Measurements from ENCODE around the gene ENDOD1. TPM values are rescaled to one million over a fixed set of nuclear protein-coding genes. Genes with fewer than 3 reads are reported as not detected.

ENDOD1 gene
- total RNA-seq, 1 experiment from 2014 or later = 28.2 TPM

DNA sequence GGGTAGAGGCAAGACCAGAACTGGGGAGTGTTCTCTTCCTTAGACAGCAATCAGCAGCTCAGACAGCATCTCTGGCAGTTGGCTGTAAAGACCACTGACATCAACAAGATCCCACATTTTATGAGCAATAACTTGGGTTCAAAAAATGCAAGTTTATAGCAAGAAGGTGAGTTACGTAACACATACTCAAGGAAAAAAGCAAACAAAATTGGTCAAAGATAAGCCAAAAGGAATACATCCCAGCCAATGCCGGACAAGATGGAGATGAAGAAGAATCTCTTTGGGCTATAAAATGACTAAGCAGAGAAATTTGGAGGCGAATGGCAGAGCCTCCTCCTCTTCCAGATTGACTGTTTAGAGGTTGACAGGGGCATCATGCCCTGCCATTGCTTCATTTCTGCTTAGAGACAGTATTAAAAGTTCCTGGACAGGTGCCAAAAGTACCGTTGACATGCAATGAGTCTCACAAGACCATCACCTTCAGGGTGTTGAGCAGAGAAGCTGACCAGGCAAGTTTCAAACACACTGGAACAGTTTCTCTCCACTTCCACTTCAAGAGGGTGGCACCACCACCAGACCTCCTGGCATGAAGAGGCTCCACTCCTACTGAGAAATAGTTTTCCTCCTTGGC is 55.9 kb downstream of the ENDOD1 start:
- CTCF ChIA-PET = no interaction called here
- POLR2A ChIA-PET = no interaction called here
- in situ Hi-C loops (cut with HindIII; ENCODE audit: low pct_unique_long_range_greater_than_20kb, low sequenced_read_pairs) = no loop called here

DNA sequence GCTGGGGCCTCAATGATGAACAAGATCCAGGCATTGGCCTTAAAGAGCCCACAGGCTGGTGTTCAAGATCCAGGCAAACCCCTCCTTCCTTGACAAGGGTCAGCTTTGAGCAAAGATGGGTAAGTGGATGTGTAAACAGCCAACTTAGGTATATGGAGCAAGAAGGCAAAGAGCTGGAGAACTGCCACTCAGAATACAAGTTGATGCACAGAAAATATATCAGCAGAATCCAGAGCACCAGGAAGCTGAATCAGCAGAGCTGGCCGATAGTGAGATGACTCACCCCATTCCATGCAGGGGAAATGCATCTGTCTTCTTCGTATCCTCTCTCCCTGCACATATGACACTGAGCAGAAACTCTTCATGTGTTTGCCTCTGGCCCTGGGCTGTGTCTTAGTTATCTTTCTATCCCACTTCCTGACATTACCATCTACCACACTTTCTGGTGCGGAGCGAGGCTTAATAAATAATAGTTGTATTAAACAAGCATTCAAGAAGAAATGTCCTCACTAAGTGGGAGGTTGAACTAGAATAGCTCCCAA is 57.8 kb downstream of the ENDOD1 start:
- intact Hi-C loops (cut with micrococcal nuclease; ENCODE audit: unreplicated experiment) (loop anchor here (10.0 kb wide), 1 partner anchor 523 kb away; no protein-coding TSS in a partner anchor), in situ Hi-C loops (cut with HindIII; ENCODE audit: low pct_unique_long_range_greater_than_20kb, low sequenced_read_pairs) (no loop called here)
- Histone ChIP-seq H3K36me3 (ENCODE audit: control insufficient read depth, insufficient read depth, low read length) (no peaks in the 10 kb centered on the region), H3K27me3 (ENCODE audit: control insufficient read depth, insufficient read depth, low read length) (no peaks in the 10 kb centered on the region), H3K27ac (ENCODE audit: low read length) (no peak overlapping the region), H3K4me1 (ENCODE audit: control insufficient read depth, insufficient read depth, low read length) (peaks cover 23% of the 10 kb centered on the region), H3K9me3 (ENCODE audit: control insufficient read depth, insufficient read depth, low read depth, low read length) (no peaks in the 10 kb centered on the region), H3K4me3 (ENCODE audit: low read depth in 2 of 2, low read length in 2 of 2) (no peak overlapping the region)
- ChIA-PET POLR2A (no interaction called here), CTCF (interaction anchor here (0.6 kb wide), 1 partner anchor 755 kb away, joined by 3 read pairs; no protein-coding TSS in a partner anchor)
- TF ChIP-seq, protein P1, sequence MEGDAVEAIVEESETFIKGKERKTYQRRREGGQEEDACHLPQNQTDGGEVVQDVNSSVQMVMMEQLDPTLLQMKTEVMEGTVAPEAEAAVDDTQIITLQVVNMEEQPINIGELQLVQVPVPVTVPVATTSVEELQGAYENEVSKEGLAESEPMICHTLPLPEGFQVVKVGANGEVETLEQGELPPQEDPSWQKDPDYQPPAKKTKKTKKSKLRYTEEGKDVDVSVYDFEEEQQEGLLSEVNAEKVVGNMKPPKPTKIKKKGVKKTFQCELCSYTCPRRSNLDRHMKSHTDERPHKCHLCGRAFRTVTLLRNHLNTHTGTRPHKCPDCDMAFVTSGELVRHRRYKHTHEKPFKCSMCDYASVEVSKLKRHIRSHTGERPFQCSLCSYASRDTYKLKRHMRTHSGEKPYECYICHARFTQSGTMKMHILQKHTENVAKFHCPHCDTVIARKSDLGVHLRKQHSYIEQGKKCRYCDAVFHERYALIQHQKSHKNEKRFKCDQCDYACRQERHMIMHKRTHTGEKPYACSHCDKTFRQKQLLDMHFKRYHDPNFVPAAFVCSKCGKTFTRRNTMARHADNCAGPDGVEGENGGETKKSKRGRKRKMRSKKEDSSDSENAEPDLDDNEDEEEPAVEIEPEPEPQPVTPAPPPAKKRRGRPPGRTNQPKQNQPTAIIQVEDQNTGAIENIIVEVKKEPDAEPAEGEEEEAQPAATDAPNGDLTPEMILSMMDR (IDR thresholded peaks at IDR 0.05) = no peak
- TF ChIP-seq, protein P2, sequence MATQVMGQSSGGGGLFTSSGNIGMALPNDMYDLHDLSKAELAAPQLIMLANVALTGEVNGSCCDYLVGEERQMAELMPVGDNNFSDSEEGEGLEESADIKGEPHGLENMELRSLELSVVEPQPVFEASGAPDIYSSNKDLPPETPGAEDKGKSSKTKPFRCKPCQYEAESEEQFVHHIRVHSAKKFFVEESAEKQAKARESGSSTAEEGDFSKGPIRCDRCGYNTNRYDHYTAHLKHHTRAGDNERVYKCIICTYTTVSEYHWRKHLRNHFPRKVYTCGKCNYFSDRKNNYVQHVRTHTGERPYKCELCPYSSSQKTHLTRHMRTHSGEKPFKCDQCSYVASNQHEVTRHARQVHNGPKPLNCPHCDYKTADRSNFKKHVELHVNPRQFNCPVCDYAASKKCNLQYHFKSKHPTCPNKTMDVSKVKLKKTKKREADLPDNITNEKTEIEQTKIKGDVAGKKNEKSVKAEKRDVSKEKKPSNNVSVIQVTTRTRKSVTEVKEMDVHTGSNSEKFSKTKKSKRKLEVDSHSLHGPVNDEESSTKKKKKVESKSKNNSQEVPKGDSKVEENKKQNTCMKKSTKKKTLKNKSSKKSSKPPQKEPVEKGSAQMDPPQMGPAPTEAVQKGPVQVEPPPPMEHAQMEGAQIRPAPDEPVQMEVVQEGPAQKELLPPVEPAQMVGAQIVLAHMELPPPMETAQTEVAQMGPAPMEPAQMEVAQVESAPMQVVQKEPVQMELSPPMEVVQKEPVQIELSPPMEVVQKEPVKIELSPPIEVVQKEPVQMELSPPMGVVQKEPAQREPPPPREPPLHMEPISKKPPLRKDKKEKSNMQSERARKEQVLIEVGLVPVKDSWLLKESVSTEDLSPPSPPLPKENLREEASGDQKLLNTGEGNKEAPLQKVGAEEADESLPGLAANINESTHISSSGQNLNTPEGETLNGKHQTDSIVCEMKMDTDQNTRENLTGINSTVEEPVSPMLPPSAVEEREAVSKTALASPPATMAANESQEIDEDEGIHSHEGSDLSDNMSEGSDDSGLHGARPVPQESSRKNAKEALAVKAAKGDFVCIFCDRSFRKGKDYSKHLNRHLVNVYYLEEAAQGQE (IDR thresholded peaks at IDR 0.05; ENCODE audit: insufficient read depth in 1 of 2, low read depth in 2 of 2, low read length in 1 of 2) = no peak
- TF ChIP-seq TCF7L2 (IDR thresholded peaks at IDR 0.05; ENCODE audit: low read depth, low read length) (no peak), POLR2AphosphoS5 (IDR thresholded peaks at IDR 0.05; ENCODE audit: low read depth, low read length) (no peak), SIN3A (IDR thresholded peaks at IDR 0.05; ENCODE audit: borderline replicate concordance, insufficient read depth, low read depth, low read length) (no peak)
- BruUV-seq (replicated peaks) = no TSS peak
- ATAC-seq (no peak), DNase-seq (ENCODE audit: low read depth, low spot score) (no peak)

More for the DNA sequence above, 55.9 kb downstream of the ENDOD1 start:
- DNase-seq (ENCODE audit: low read depth, low spot score) (no peak), ATAC-seq (no peak)
- Histone ChIP-seq H3K36me3 (ENCODE audit: control insufficient read depth, insufficient read depth, low read length) (no peaks in the 10 kb centered on the region), H3K4me1 (ENCODE audit: control insufficient read depth, insufficient read depth, low read length) (peaks cover 20% of the 10 kb centered on the region), H3K9me3 (ENCODE audit: control insufficient read depth, insufficient read depth, low read depth, low read length) (no peaks in the 10 kb centered on the region), H3K4me3 (ENCODE audit: low read depth in 2 of 2, low read length in 2 of 2) (no peak overlapping the region), H3K27me3 (ENCODE audit: control insufficient read depth, insufficient read depth, low read length) (no peaks in the 10 kb centered on the region), H3K27ac (ENCODE audit: low read length) (no peak overlapping the region)
- no TSS peak for BruUV-seq (replicated peaks)
- TF ChIP-seq, protein P1 (IDR thresholded peaks at IDR 0.05) = no peak
- TF ChIP-seq SIN3A (IDR thresholded peaks at IDR 0.05; ENCODE audit: borderline replicate concordance, insufficient read depth, low read depth, low read length) (no peak), TCF7L2 (IDR thresholded peaks at IDR 0.05; ENCODE audit: low read depth, low read length) (no peak), POLR2AphosphoS5 (IDR thresholded peaks at IDR 0.05; ENCODE audit: low read depth, low read length) (no peak)
- TF ChIP-seq, protein P2 (IDR thresholded peaks at IDR 0.05; ENCODE audit: insufficient read depth in 1 of 2, low read depth in 2 of 2, low read length in 1 of 2) = no peak
- intact Hi-C loops (cut with micrococcal nuclease; ENCODE audit: unreplicated experiment) = loop anchor here (10.0 kb wide), 1 partner anchor 521 kb away; no protein-coding TSS in a partner anchor
